Astrocyte (in vitro differentiated cells and primary cell): ENCODE measurements around the gene ANO3. TPM values are rescaled to one million over a fixed set of nuclear protein-coding genes. Genes with fewer than 3 reads are reported as not detected.

ENCODE experiments used
- DNase-seq: peaks from one replicate; pipeline ENCODE4 v3.0.0-alpha.2; 2010; ENCODE audit warnings: low read depth
- FAIRE-seq: peaks from 2 replicates; lab custom pipeline; 2011; peaks lifted over from hg19 to GRCh38; lab: Jason Lieb, UNC
- H2AFZ ChIP-seq: 2 replicates; pipeline ENCODE4 v1.6.0; 2012; ENCODE audit warnings: low read depth, low read length, inconsistent platforms
- H3K27ac ChIP-seq: 2 replicates; pipeline ENCODE4 v1.5.1; 2011; ENCODE audit warnings: low read depth, low read length, inconsistent platforms
- H3K27me3 ChIP-seq: 2 replicates; pipeline ENCODE4 v1.6.0; 2011; ENCODE audit warnings: low read length, inconsistent platforms; ENCODE audit not compliant: insufficient read depth
- H3K36me3 ChIP-seq: 2 replicates; pipeline ENCODE4 v1.5.1; 2011; ENCODE audit warnings: low read length, inconsistent platforms; ENCODE audit not compliant: insufficient read depth
- H3K4me1 ChIP-seq: 2 replicates; pipeline ENCODE4 v1.5.1; 2011; ENCODE audit warnings: low read length, inconsistent platforms; ENCODE audit not compliant: insufficient read depth
- H3K4me2 ChIP-seq: 2 replicates; pipeline ENCODE4 v1.6.0; 2012; ENCODE audit warnings: low read length, inconsistent platforms
- H3K4me3 ChIP-seq: 2 replicates; pipeline ENCODE4 v1.5.1; 2011; ENCODE audit warnings: low read depth, mild to moderate bottlenecking, low read length, inconsistent platforms; ENCODE audit not compliant: insufficient read depth
- H3K79me2 ChIP-seq: 2 replicates; pipeline ENCODE4 v1.6.0; 2012; ENCODE audit warnings: mild to moderate bottlenecking, low read length, inconsistent platforms; ENCODE audit not compliant: insufficient read depth
- H3K9ac ChIP-seq: 2 replicates; pipeline ENCODE4 v1.6.0; 2012; ENCODE audit warnings: mild to moderate bottlenecking, low read length, inconsistent platforms
- H3K9me3 ChIP-seq: 2 replicates; pipeline ENCODE4 v1.5.1; 2012; ENCODE audit warnings: low read depth, mild to moderate bottlenecking, low read length, inconsistent platforms; ENCODE audit not compliant: insufficient read depth
- H4K20me1 ChIP-seq: 2 replicates; pipeline ENCODE4 v1.6.0; 2012; ENCODE audit warnings: low read length, inconsistent platforms; ENCODE audit not compliant: insufficient read depth
- H3K27ac Mint-ChIP-seq: one replicate; pipeline ENCODE4 v1.8.0; 2021; ENCODE audit warnings: mild to moderate bottlenecking, mixed read lengths; ENCODE audit not compliant: unreplicated experiment
- H3K27me3 Mint-ChIP-seq: one replicate; pipeline ENCODE4 v1.8.0; 2021; ENCODE audit warnings: low read depth, mixed read lengths; ENCODE audit not compliant: unreplicated experiment
- H3K36me3 Mint-ChIP-seq: one replicate; pipeline ENCODE4 v1.8.0; 2021; ENCODE audit warnings: low read depth, mixed read lengths; ENCODE audit not compliant: unreplicated experiment
- H3K4me1 Mint-ChIP-seq: one replicate; pipeline ENCODE4 v1.8.0; 2021; ENCODE audit warnings: low read depth, mixed read lengths; ENCODE audit not compliant: unreplicated experiment
- H3K4me3 Mint-ChIP-seq: one replicate; pipeline ENCODE4 v1.8.0; 2021; ENCODE audit warnings: mild to moderate bottlenecking, moderate library complexity, mixed read lengths; ENCODE audit not compliant: unreplicated experiment
- H3K9me3 Mint-ChIP-seq: one replicate; pipeline ENCODE4 v1.8.0; 2021; ENCODE audit warnings: mild to moderate bottlenecking, mixed read lengths; ENCODE audit not compliant: unreplicated experiment
- EZH2 ChIP-seq: IDR thresholded peaks from 2 replicates; pipeline ENCODE4 v1.6.1; 2012; ENCODE audit warnings: mild to moderate bottlenecking, low read length, inconsistent platforms; ENCODE audit not compliant: insufficient read depth
- total RNA-seq: library from RNA; stranded (reverse); gene quantifications from 2 replicates; pipeline ENCODE4 v1.2.1, GENCODE V29; 2021
- TF ChIP-seq, protein P1 (sequence below): IDR thresholded peaks from 2 replicates; pipeline ENCODE4 v1.5.1; 2011; ENCODE audit warnings: low read depth, mild to moderate bottlenecking, inconsistent platforms, low read length, moderate library complexity; ENCODE audit not compliant: insufficient read depth

The ANO3 gene
- total RNA-seq, 1 donor from 2014 or later: 0.11 TPM

DNA sequence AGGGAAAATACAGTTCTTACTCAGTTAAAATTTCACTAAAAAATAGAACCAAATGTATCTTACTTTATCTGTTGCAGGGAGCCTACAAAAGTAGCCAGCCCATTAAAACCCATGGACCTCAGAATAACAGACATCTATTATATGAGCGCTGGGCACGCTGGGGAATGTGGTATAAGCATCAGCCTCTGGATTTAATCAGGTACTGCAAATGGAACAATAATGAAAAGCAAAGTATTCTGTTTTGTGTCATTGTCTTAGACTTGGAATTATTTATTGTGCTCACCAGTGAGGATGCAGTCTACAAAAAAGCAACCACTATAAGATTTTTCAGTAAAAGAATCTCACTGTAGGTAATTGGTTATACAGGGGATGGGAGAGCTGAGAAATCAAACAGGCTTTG is 209.9 kb downstream of the ANO3 start:
- H3K9me3 Mint-ChIP-seq: peaks cover 4% of the 10 kb centered on the region
- no peak for DNase-seq
- H3K9ac ChIP-seq: no peak overlapping the region

GRCh38 chr11:26549176-26549575 is 217.2 kb downstream of the ANO3 start:
- TF ChIP-seq, protein P1, sequence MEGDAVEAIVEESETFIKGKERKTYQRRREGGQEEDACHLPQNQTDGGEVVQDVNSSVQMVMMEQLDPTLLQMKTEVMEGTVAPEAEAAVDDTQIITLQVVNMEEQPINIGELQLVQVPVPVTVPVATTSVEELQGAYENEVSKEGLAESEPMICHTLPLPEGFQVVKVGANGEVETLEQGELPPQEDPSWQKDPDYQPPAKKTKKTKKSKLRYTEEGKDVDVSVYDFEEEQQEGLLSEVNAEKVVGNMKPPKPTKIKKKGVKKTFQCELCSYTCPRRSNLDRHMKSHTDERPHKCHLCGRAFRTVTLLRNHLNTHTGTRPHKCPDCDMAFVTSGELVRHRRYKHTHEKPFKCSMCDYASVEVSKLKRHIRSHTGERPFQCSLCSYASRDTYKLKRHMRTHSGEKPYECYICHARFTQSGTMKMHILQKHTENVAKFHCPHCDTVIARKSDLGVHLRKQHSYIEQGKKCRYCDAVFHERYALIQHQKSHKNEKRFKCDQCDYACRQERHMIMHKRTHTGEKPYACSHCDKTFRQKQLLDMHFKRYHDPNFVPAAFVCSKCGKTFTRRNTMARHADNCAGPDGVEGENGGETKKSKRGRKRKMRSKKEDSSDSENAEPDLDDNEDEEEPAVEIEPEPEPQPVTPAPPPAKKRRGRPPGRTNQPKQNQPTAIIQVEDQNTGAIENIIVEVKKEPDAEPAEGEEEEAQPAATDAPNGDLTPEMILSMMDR: no peak
- TF ChIP-seq EZH2: no peak

More for the DNA sequence above, 209.9 kb downstream of the ANO3 start:
- H3K79me2 ChIP-seq: no peaks in the 10 kb centered on the region
- H3K4me2 ChIP-seq: no peak overlapping the region
- no peak overlapping the region for H3K27ac ChIP-seq
- H3K36me3 Mint-ChIP-seq: no peaks in the 10 kb centered on the region
- H3K27me3 ChIP-seq: no peaks in the 10 kb centered on the region
- H2AFZ ChIP-seq: no peak overlapping the region
- H3K27me3 Mint-ChIP-seq: no peaks in the 10 kb centered on the region
- no peak overlapping the region for H3K27ac Mint-ChIP-seq
- no peaks in the 10 kb centered on the region for H3K9me3 ChIP-seq
- no peaks in the 10 kb centered on the region for H4K20me1 ChIP-seq
- H3K4me1 Mint-ChIP-seq: no peaks in the 10 kb centered on the region
- TF ChIP-seq, protein P1: no peak
- no peak for TF ChIP-seq EZH2
- H3K4me1 ChIP-seq: no peaks in the 10 kb centered on the region
- FAIRE-seq: no peak
- no peaks in the 10 kb centered on the region for H3K36me3 ChIP-seq
- no peak overlapping the region for H3K4me3 ChIP-seq
- no peak overlapping the region for H3K4me3 Mint-ChIP-seq

DNA sequence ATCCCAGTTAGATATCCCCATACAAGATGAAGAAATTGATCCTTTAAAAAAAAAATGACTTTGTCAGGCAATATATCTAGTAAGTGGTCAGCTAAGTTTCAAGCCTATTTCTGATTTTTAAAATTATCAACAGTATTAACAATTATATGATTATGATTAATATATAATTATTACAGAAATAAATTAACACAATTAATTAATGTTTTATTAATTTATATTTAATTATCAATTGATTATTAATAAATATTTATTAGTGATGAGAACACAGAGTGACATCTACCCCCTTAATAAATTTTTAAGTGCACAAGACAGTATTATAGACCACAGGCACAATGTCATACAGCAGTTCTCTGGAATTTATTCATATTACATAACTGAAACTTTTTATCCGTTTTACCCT is 218.1 kb downstream of the ANO3 start:
- no peak overlapping the region for H3K4me2 ChIP-seq
- H3K9me3 ChIP-seq: no peaks in the 10 kb centered on the region
- H3K4me3 ChIP-seq: no peak overlapping the region
- H3K27me3 Mint-ChIP-seq: no peaks in the 10 kb centered on the region
- DNase-seq: no peak
- H4K20me1 ChIP-seq: no peaks in the 10 kb centered on the region
- no peak overlapping the region for H3K27ac Mint-ChIP-seq
- H3K36me3 ChIP-seq: no peaks in the 10 kb centered on the region
- no peaks in the 10 kb centered on the region for H3K27me3 ChIP-seq
- H3K27ac ChIP-seq: no peak overlapping the region
- no peaks in the 10 kb centered on the region for H3K9me3 Mint-ChIP-seq
- TF ChIP-seq, protein P1: no peak
- TF ChIP-seq EZH2: no peak
- H3K4me1 ChIP-seq: no peaks in the 10 kb centered on the region
- no peaks in the 10 kb centered on the region for H3K4me1 Mint-ChIP-seq
- H3K4me3 Mint-ChIP-seq: no peak overlapping the region
- no peaks in the 10 kb centered on the region for H3K79me2 ChIP-seq
- H3K9ac ChIP-seq: no peak overlapping the region
- no peak overlapping the region for H2AFZ ChIP-seq
- FAIRE-seq: no peak
- no peaks in the 10 kb centered on the region for H3K36me3 Mint-ChIP-seq

More at GRCh38 chr11:26549176-26549575, 217.2 kb downstream of the ANO3 start:
- Mint-ChIP-seq H3K27me3 (no peaks in the 10 kb centered on the region), H3K9me3 (no peaks in the 10 kb centered on the region), H3K4me3 (no peak overlapping the region), H3K36me3 (no peaks in the 10 kb centered on the region), H3K4me1 (no peaks in the 10 kb centered on the region), H3K27ac (no peak overlapping the region)
- Histone ChIP-seq H3K4me1 (no peaks in the 10 kb centered on the region), H3K36me3 (no peaks in the 10 kb centered on the region), H3K4me2 (no peak overlapping the region), H3K9me3 (no peaks in the 10 kb centered on the region), H3K4me3 (no peak overlapping the region), H3K79me2 (no peaks in the 10 kb centered on the region), H2AFZ (no peak overlapping the region), H3K9ac (no peak overlapping the region), H3K27ac (no peak overlapping the region), H4K20me1 (no peaks in the 10 kb centered on the region), H3K27me3 (no peaks in the 10 kb centered on the region)
- DNase-seq (no peak), FAIRE-seq (no peak)
